Measurements from ENCODE around the gene ZNF441. TPM values are rescaled to one million over a fixed set of nuclear protein-coding genes. Genes with fewer than 3 reads are reported as not detected.

ZNF441 gene
- total and polyA plus RNA-seq, 4 donors = 1.8 to 7.4 (median 5.7) TPM

DNA sequence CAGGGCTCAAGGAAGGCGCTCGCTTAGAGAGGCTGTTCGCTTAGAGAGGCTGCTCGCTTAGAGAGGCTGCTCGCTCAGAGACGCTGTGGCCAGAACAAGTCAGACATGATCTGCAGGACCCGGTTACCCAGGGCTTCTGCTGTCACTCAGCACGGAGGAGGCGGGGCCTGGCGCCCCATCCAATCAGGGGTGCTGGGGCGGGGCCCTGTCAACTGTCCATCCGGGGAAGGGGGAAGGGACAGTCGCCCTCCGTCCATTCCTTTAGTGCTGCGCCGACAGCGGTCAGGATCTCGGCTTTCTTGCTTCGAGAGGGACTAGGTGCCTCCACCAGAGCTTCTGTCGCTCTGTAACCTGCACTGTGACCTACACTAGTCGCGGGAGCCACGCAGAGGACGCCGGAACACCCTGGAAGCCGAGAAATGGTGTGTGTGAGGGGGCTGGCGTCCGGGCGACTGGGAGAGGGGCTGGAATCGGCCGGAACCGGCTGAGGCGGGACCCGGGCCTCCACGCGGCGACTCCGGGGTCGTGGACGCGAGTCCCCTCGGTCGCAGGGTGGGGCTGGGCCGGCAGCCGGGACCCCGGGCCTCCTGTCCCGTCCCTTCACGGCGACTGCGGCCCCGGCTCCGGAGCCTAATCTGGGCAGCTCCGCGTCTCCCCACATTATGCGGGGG lies 47.4 kb downstream of the ZNF441 start, which contains the start of gene ZNF440:
Gene ZNF440, plus strand, starts transcription at position 245 of the 671 bp plus-strand sequence. Its CDS starts 175 bp downstream, at position 420.
- under 1% methylated on average over 55 of the region's 55 CpGs for whole genome bisulfite sequencing

More for the DNA sequence above, 47.4 kb downstream of the ZNF441 start, which contains the start of gene ZNF440:
- peak within 1 kb of the TSS; percentile 63 to 83 (median 74) for H3K4me3 ChIP-seq (ENCODE audit: low read depth in 1 of 3, low read length in 3 of 3)
- no peaks in the 10 kb centered on the region for H3K27me3 ChIP-seq (ENCODE audit: control insufficient read depth in 4 of 4, insufficient read depth in 4 of 4, low read length in 3 of 4)
- no peaks in the 10 kb centered on the region for H3K36me3 ChIP-seq (ENCODE audit: control insufficient read depth in 4 of 4, insufficient read depth in 3 of 4, low read depth in 1 of 4, low read length in 3 of 4)
- peak within 1 kb of the TSS; percentile 74 to 76 for H3K27ac ChIP-seq (ENCODE audit: low read depth in 1 of 2, low read length in 2 of 2)
- TF ChIP-seq SP1 (IDR thresholded peaks at IDR 0.05) (peak; percentile 86), RXRA (IDR thresholded peaks at IDR 0.05) (no peak), ZBTB33 (IDR thresholded peaks at IDR 0.05) (no peak), REST (IDR thresholded peaks at IDR 0.05) (peak; percentile 95), TAF1 (conservative IDR thresholded peaks at IDR 0.05) (peak; percentile 76), YY1 (IDR thresholded peaks at IDR 0.05) (peak; percentile 83), ATF3 (IDR thresholded peaks at IDR 0.05) (no peak), HNF4G (IDR thresholded peaks at IDR 0.05) (no peak), RAD21 (IDR thresholded peaks at IDR 0.05) (peak in 1 of 2 donors; percentile 35), HNF4A (conservative IDR thresholded peaks at IDR 0.05) (no peak), NR2F2 (IDR thresholded peaks at IDR 0.05) (no peak), JUND (IDR thresholded peaks at IDR 0.05) (no peak), EGR1 (IDR thresholded peaks at IDR 0.05; ENCODE audit: low read depth in 2 of 2) (no peak), FOXA1 (IDR thresholded peaks at IDR 0.05) (no peak), FOXA2 (IDR thresholded peaks at IDR 0.05) (no peak), GABPA (IDR thresholded peaks at IDR 0.05 in 1 of 2, conservative IDR thresholded peaks at IDR 0.05 in 1 of 2) (peak in 1 of 2 donors; percentile 51), CTCF (IDR thresholded peaks at IDR 0.05; ENCODE audit: low read depth, low read length, missing input control) (no peak)
- TF ChIP-seq, protein P1, sequence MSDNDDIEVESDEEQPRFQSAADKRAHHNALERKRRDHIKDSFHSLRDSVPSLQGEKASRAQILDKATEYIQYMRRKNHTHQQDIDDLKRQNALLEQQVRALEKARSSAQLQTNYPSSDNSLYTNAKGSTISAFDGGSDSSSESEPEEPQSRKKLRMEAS (IDR thresholded peaks at IDR 0.05) = no peak
- peak within 1 kb of the TSS; percentile 63 to 77 for H3K9ac ChIP-seq (ENCODE audit: low read depth in 1 of 2, low read length in 2 of 2)
- peaks cover 0 to 13% (median 7%) of the 10 kb centered on the region in 4 donors for H3K4me1 ChIP-seq (ENCODE audit: control insufficient read depth in 4 of 4, insufficient read depth in 4 of 4, low read length in 3 of 4)
- peak; percentile 97 for DNase-seq (ENCODE audit: low spot score)
- H3K9me3 ChIP-seq (ENCODE audit: control insufficient read depth in 4 of 4, low read length in 3 of 4) = peaks cover 0 to 3% (median under 1%) of the 10 kb centered on the region in 4 donors
